HG03432 (cell line): ENCODE results near the gene XPO4.
"Not testable (repeated sequence)": the region's sequence is repeated elsewhere in the genome, so short reads cannot be mapped to it uniquely, and the experiment has no call there.

Experiments used
- ATAC-seq: cut with Tn5 transposase; IDR thresholded peaks from one replicate; pipeline ENCODE4 v1.9.1; 2021; ENCODE audit warnings: mild to moderate bottlenecking, moderate library complexity; ENCODE audit not compliant: unreplicated experiment

XPO4 gene

DNA sequence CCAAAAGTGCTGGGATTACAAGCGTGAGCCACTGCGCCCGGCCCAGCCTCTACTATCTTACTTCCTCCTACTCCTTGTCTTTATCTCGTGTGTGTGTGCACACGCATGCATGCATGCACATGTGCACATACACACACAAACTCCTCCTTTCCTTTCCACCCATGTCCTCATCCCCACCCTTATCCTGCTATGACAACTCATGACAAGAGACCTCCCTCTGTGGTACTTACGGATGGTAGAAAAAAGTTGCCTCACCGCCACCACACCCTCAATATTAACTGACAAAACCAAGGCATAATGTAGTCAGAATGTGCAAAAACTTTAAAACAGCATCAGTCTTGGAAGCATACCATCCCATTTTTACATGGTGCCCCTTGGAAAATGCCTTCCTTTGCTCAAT, 112.9 kb downstream of the XPO4 start:
- no peak for ATAC-seq

DNA sequence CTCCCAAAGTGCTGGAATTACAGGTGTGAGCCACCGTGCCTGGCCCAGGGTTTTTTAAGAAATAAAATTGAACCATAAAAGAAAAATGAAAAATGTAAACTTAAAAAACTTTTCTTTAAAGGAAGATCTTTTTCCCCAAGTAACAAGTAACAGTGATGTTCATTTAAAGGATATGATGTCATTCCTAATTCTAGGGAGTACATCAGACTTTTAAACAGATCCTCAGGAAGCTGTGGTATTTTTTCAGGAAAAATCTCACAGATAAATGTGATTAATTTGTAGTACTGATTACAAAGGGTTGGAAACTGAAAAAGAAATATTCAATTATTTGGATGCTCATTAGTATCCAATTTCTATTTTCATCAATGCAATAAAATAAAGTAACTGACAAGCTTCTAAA, 114.2 kb downstream of the XPO4 start:
- no peak for ATAC-seq

DNA sequence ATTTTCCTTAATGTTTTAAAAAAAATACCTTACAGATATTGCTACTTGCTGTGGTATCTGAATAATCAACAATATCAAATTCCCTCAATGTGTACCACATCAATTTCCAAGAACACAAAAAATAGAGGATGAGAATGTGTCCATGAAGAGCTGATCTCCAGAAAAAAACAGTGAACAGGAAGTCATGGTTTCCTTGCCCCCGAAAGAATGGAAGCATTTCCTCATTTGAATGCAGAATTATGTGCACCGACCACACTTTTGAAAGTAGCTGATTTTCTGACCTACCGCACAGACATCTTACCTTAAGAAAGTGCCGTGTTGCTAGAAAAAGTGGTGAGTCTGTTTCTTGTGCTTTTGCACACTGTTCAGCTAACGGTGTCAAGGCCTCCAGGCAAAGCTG, 115.4 kb downstream of the XPO4 start:
- no peak for ATAC-seq

DNA sequence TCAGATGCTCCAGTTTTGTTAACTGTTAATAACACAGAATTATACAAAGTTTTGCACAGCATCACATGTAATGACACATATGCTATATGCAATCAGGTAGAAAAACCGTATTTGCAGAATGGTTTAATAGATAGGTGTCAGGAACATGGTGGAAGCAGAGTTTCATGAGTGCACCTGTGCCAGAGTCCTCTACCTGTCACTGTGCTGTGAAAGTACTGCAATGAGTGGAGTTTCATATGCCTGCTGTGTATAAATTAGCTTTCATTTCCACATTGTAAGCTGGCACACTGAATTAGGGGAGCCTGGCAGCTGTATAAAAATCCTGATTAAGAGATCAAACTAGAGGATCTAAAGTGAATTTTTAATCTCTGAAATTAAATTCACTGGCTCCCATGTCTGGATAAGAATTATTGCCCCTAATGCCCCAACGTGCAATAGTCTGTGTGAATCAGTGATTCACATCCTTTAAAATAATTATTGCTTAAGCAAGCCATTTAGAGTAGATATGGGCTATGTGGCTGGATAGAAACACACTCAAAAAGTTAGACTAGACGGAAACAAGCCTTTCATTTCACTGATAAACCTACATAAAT, 120.3 kb downstream of the XPO4 start:
- peak; percentile 92 for ATAC-seq

DNA sequence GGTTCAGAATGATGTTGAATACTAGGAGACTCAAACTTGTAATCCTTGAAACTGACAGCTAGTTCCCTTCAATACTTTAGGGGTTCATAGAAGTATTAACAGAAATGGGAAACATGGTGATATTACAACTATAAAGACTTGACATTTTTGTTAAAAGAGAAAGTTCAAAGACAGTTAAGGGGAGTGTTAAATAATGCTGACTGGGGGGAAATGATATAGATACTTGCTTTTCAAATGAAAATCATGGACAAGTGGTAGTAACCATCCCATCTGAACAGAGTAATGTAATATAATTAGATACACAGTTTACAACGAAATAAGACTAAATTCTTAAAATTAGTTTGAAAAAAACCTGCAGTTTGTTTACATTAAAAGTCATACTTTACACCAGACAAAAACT, 122.2 kb downstream of the XPO4 start:
- no peak for ATAC-seq

DNA sequence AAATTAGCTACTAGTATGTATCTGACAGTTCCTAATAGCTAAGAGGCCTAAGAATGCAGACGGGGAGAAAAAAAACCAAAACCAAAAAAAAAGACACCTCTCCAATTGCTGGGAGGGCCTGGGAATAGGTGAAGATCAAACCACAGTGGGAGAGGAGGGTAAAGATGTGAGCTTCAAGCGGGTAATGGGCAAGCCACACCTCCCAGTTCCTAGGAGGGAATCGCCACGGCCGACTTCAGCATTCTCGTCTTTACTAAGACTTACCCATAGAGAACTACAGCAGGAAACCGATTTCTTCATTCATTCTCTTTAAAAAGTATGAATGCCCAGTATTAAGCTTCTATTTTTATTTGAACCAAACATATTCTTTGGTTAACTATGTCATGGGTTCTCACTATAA, 123.1 kb downstream of the XPO4 start:
- no peak for ATAC-seq

DNA sequence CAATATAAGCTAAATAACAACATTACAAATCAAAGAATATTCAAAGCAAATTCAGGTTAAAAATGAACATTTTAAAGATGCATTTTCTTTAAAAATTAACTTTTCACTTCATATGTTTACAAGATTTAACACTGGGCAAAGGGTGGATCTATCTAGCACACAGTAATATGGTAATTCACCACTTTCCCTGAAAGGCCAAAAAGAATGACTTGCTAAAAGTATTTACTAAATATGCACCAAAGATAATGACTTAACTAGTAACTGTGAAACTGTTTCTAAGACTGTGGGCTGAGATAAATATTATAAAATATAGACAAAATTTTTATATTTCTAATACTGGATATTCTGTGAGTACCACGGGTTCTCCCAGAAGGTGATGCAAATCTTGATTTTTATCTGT, 124.2 kb downstream of the XPO4 start:
- ATAC-seq = no peak

DNA sequence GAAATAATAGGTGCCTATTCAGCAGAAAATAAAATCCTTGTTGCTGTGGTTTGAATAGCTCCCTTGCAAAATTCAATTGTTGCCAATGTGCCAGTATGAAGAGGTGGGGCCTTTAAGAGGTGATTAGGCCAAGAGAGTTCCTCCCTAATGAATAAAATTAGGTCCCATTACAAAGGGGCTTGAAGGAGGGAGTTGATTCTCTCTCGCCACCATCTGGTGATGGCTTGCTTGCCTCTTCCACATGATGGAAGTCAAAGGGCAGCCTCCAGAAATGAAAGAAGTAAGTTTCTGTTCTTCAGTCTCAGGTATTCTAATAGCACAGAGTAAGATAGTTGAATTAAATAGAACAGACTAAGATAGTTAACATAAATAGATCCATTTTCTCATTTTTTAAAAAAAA, 125.8 kb downstream of the XPO4 start:
- no peak for ATAC-seq

DNA sequence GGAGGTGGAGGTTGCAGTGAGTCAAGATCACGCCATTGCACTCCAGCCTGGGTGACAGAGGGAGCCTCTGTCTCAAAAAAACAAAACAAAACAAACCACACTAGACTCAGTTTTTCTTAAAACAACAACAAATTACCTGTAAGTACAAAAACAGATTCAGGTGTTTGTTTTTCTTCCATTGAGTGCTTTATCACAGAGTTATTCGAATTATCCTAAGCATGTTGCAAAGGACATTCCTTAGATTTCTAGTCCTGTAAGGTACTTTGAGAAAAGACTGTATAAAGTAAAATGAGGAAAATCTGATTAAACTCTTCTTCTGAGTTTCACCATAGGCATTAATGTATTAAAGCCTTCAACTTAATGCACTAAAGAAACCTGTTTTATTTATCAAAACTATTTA, 126.6 kb downstream of the XPO4 start:
- no peak for ATAC-seq

DNA sequence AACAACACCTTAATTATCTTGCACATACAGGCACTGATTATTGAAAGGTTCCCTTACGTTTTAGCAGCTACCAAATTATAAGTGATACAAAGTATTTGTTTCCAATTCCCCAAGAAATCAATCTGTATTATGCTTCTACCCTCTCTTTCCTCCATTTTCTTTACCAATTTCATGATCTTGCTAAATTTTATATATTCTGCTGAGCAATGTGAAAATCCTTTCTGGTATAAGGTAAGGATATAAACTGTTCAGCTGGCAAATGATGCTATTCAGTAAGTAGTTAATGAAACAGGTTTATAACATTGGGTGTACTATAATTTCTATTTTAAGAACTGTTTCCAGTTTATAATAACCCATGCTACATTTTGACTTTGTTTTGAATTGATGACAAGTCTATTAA, 127.8 kb downstream of the XPO4 start:
- ATAC-seq = no peak

DNA sequence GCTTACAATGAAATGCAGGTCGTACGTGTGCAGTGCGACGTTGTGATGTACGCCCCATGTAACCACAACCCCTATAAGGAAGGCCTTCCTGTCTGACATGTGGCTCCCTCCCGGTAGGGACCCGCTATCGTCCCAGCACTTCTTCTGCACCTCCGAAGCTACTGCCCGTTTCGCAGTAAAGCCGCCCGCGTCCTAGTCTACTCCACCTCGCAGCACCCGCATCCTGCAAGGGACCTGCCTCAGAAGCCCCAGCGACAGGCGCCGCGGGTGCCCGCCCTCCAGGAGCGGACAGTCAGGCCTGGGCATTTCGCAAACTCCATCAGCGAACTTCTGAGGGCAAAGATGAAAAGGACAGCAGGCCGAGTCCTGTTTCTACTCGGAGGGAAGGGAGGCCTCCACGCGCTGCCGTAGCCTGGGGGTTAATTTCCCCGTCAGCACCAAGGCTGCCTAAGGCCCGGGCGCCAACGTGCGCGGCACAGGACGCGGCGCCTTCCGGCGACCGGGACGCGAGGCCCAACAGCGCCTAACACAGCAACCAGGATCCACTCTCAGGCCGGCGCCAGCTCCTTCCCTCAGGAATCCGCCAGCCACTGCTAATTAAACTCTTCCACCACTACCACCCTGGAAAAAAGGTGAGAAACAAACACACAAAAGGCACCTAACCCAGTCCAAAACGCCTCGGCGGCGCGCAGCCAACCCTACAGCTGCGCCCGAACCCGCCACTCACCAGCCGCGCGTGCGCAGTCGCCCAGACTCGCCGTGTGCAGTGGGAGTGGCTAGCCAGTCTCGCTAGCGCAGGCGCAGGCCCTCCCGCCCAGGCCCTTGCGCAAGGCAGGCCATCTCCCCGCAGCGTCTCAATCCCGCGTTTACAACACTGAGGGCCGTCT, 129.1 kb downstream of the XPO4 start, which contains the start of gene EEF1AKMT1:
Gene EEF1AKMT1, minus strand, starts transcription at position 768 of the 887 bp plus-strand sequence. CDS start 16,363 bp downstream, outside the sequence.
- ATAC-seq = peak; percentile 93

DNA sequence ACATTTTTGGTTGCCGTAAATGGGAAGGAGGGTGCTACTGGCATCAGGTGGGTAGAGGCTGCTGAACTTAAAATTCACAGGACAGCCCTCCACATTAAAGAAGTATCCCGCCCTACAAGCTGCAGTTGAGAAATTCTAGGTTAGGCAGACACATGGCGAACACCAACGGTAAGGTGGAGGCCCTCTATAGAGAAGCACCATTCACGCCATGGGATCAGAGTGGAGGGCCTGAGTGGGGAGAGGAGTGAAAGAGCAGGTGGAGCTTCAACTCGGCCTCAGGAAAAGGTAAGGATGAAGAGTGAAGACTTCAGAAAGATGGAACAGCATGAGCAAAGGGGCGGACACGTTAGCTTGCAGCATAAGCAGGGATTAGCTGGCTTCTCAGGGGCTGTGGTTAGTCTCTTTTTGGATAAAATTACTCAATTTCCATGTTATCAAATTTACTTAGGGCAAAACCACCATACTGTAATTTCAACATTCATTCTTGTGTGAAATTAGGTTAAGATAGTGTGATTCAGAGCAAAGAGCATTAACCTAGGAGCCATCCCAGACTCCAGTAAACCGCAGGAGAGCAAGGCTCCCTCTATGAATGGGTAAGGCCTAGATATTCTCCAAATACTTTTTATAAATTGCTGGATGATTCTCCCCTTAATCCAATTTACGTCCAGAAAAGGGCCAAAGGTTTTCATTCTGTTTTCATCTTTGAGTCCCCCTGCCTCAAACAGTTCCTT, 130.0 kb downstream of the XPO4 start:
- no peak for ATAC-seq

DNA sequence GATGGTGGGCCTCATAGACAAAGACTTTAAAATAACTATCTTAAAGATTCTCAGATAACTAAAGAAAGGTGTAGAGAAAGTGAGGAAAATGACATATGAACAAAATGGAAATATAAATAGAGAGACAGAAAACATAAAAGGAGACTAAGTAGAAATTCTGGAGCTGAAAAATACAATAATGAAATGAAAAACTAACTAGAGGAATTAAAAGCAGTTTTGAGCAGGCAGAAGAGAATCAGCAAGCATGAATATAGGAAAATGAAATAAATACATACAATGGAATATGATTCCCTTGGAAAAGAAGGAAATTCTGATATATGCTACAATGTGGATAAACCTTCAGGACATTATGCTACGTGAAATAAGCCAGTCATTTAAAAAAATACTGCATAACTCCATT, 132.7 kb downstream of the XPO4 start:
- ATAC-seq = no peak

DNA sequence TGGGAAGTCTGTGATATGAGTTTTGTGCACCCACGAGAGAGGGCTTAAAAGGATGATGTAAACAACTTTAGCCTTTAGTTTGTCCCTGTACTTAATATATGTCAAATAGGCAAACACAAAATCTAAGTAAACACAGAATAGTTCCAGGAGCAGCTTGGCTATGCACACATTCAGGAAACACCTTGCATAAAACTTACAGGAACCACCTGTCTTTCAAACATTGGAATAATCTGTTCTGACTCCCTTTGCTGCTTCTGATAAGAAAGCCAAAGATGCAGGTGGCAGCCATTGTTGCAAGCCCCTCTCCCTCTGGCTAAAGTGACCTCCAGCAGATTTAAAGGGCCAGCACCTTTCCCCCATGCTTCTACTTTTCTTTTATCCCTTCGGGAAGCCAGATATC, 133.5 kb downstream of the XPO4 start:
- ATAC-seq = no peak

DNA sequence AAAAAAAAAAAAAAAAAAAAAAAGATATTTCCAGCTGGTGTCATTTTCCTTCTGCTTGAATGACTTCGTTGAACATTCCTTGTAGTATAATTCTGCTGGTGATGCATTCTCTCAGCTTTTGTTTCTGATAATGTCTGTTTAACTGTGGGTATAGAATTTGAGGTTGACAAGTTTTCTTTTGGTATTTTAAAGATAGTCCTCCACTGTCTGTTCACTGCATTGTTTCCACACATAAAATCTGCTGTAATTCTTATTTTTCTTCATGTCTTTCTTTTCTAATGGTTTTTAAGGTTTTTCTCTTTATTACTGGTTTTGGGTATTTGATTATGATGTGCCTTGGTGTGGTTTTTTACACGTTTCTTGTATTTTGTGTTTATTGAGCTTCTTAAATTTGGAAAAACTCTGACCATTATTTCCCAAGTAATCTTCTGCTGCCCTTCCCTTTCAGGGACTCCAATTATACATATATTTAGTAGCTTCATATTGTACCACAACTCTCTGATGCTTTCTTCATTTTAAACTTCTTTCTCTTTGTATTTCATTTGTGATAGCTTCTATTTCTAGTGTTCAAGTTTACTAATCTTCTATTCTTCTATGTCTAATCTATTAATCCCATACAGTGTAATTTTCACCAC, 135.1 kb downstream of the XPO4 start:
- ATAC-seq = no peak

DNA sequence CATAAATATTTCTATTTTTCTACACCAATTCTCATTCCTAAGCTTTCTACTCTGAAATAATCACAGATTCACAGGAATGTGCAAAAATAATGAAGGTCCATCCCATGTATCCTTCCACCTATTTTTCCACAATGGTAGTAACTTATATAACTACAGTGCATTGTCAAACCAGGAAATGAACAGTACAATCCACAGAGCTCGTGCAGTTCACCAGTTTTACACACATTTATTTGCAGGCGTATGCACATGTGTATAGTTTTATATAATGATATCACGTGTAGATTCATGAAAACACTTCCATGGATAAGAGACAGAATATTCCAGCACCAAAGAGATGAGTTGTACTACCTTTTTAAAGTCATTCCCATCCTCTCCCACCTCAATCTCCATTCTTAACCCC, 141.7 kb downstream of the XPO4 start:
- ATAC-seq = no peak

DNA sequence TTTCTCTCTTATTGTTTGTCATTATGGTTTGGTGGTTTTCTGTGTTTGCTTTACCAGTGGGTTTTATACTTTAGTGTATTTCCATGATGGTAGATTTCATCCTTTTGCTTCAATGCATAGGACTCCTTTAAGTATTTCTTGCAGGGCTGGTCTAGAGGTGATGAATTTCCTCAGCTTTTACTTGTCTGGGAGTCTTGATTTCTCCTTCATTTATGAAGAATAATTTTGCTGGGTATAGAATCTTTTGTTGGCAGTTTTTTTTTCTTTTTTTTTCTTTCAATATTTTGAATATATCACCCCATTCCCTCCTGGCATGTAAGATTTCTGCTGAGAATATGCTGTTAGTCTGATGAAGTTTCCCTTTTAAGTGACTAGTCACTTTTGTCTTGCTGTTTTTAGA, 148.5 kb downstream of the XPO4 start:
- no peak for ATAC-seq

DNA sequence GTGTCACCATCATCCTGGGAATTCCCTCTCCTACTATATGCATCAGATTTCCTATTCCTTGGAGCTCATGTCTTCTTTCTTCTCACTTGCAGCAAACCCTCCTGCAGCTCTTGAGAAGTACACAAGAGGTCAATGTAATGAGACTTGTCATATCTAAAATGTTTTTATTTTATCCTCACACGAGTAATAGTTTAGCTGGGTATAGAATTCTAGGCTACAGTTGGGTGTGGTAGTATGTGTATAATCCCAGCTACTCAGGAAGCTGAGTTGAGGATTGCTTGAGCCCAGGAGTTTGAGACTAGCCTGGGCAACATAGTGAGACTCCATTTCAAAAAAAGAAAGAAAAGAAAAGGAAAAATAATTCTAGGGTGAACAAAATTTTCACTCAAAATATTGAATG, 153.2 kb downstream of the XPO4 start:
- ATAC-seq = no peak

DNA sequence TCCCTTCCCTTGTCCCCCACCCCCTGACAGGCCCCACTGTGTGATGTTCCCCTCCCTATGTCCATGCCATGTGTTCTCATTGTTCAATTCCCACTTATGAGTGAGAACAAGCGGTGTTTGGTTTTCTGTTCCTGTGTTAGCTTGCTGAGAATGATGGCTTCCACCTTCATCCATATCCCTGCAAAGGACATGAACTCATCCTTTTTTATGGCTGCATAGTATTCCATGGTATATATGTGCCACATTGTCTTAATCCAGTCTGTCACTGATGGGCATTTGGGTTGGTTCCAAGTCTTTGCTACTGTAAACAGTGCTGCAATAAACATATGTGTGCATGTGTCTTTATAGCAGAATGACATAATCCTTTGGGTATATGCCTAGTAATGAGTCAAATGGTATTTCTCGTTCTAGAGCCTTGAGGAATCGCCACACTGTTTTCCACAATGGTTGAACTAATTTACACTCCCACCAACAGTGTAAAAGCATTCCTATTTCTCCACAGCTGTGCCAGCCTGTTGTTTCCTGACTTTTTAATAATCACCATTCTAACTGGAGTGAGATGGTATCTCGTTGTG, 158.6 kb downstream of the XPO4 start:
- not testable (repeated sequence) for ATAC-seq

DNA sequence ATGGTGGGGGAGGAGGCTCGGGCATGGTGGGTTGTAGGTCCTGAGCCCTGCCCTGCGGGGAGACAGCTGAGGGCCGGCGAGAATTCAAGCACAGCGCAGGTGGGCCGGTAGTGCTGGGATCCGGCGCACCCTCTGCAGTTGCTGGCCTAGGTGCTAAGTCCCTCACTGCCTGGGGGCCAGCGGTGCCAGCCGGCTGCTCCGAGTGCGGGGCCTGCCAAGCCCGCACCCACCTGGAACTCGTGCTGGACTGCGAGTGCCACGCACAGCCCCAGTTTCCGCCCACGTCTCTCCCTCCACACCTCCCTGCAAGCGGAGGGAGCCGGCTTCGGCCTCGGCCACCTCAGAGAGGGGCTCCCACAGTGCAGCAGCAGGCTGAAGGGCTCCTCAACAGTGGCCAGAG, 162.5 kb downstream of the XPO4 start:
- no peak for ATAC-seq

DNA sequence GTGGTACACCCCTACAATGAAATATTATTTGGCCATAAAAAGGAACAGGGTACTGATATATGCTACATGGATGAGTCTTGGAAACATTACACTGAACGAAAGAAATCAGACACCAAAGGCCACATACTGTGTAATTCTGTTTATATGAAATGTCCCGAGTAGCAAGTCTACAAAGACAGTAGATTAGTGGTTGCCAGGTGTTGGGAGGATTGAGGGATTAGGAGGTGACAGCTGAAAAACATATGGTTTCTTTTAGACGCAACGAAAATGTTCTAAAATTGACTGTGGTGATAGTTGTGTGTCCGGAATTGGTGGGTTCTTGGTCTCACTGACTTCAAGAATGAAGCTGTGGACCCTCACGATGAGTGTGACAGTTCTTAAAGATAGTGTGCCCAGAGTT, 163.9 kb downstream of the XPO4 start:
- ATAC-seq = no peak
